ENCODE measurements around the gene NTM. TPM values are rescaled to one million over a fixed set of nuclear protein-coding genes. Genes with fewer than 3 reads are reported as not detected.
A peak's percentile ranks its signal among the peaks of the same experiment; 100 is the strongest.
"Not testable (repeated sequence)": the region's sequence is repeated elsewhere in the genome, so short reads cannot be mapped to it uniquely, and the experiment has no call there.

NTM gene
- total RNA-seq, 1 donor from 2014 or later: not detected

GRCh38 chr11:131680448-131680847 is 310.0 kb downstream of the NTM start:
- not testable (repeated sequence) for ATAC-seq; DNase-seq (ENCODE audit: low spot score)

GRCh38 chr11:131681920-131682319 is 311.5 kb downstream of the NTM start:
- DNase-seq (ENCODE audit: low spot score) (peak; percentile 28), ATAC-seq (no peak)

GRCh38 chr11:131682373-131683015 is 312.1 kb downstream of the NTM start:
- ATAC-seq: no peak

GRCh38 chr11:131683131-131683530 is 312.7 kb downstream of the NTM start:
- no peak for ATAC-seq
- DNase-seq (ENCODE audit: low spot score): peak; percentile 14

More at GRCh38 chr11:131682373-131683015, 312.1 kb downstream of the NTM start:
- peak; percentile 24 for DNase-seq (ENCODE audit: low spot score)

- ATAC-seq (no peak), DNase-seq (ENCODE audit: low spot score) (peak; percentile 15)
Measured at GRCh38 chr11:131683666-131684065, 313.3 kb downstream of the NTM start.

- peak; percentile 30 for DNase-seq (ENCODE audit: low spot score)
- no peak for ATAC-seq
Measured at GRCh38 chr11:131684111-131685060, 314.0 kb downstream of the NTM start.

GRCh38 chr11:131685206-131685605 is 314.8 kb downstream of the NTM start:
- ATAC-seq: no peak
- peak; percentile 24 for DNase-seq (ENCODE audit: low spot score)

GRCh38 chr11:131685906-131686305 is 315.5 kb downstream of the NTM start:
- DNase-seq (ENCODE audit: low spot score) (peak; percentile 11), ATAC-seq (no peak)

GRCh38 chr11:131686836-131687235 is 316.4 kb downstream of the NTM start:
- DNase-seq (ENCODE audit: low spot score) (peak; percentile 19), ATAC-seq (no peak)

- DNase-seq (ENCODE audit: low spot score): peak; percentile 41
- ATAC-seq: no peak
Measured at GRCh38 chr11:131687291-131688047, 317.1 kb downstream of the NTM start.

- DNase-seq (ENCODE audit: low spot score): peak; percentile 51
- ATAC-seq: peak; percentile 94
Measured at GRCh38 chr11:131688048-131688693, 317.8 kb downstream of the NTM start.

GRCh38 chr11:131689049-131689925 is 318.9 kb downstream of the NTM start:
- ATAC-seq (no peak), DNase-seq (ENCODE audit: low spot score) (peak; percentile 14)

- ATAC-seq (no peak), DNase-seq (ENCODE audit: low spot score) (no peak)
Measured at GRCh38 chr11:131690362-131690761, 319.9 kb downstream of the NTM start.

GRCh38 chr11:131690776-131691175 is 320.4 kb downstream of the NTM start:
- DNase-seq (ENCODE audit: low spot score) (no peak), ATAC-seq (no peak)

- DNase-seq (ENCODE audit: low spot score) (no peak), ATAC-seq (no peak)
Measured at GRCh38 chr11:131691181-131692041, 321.0 kb downstream of the NTM start.

GRCh38 chr11:131692151-131692550 is 321.7 kb downstream of the NTM start:
- ATAC-seq: no peak
- DNase-seq (ENCODE audit: low spot score): no peak

GRCh38 chr11:131692961-131693360 is 322.5 kb downstream of the NTM start:
- DNase-seq (ENCODE audit: low spot score): no peak
- ATAC-seq: no peak

GRCh38 chr11:131693756-131694155 is 323.3 kb downstream of the NTM start:
- no peak for DNase-seq (ENCODE audit: low spot score)
- ATAC-seq: no peak
